H9 (cell line): ENCODE data around the gene PRKACB. TPM values are rescaled to one million over a fixed set of nuclear protein-coding genes. Genes with fewer than 3 reads are reported as not detected.

Source experiments
- DNase-seq: peaks from one replicate; pipeline ENCODE4 v3.0.0-alpha.2; 2017
- H2AFZ ChIP-seq: one replicate; pipeline ENCODE4 v1.6.1; 2013; ENCODE audit warnings: mild to moderate bottlenecking, low read length, control low read depth, moderate library complexity
- H2AK5ac ChIP-seq: 2 replicates; pipeline ENCODE4 v1.6.1; 2013; ENCODE audit warnings: low read length, control low read depth, mixed read lengths; ENCODE audit not compliant: insufficient read length
- H2BK120ac ChIP-seq: one replicate; pipeline ENCODE4 v1.6.1; 2013; ENCODE audit warnings: low read depth, mild to moderate bottlenecking, low read length, control low read depth, inconsistent platforms; ENCODE audit not compliant: poor library complexity, severe bottlenecking
- H2BK12ac ChIP-seq: 2 replicates; pipeline ENCODE4 v1.6.1; 2013; ENCODE audit warnings: low read length, control low read depth, mixed read lengths, low read depth; ENCODE audit not compliant: insufficient read length
- H2BK15ac ChIP-seq: 2 replicates; pipeline ENCODE4 v1.6.1; 2013; ENCODE audit warnings: low read depth, low read length, control low read depth
- H2BK20ac ChIP-seq: one replicate; pipeline ENCODE4 v1.6.1; 2013; ENCODE audit warnings: low read depth, mild to moderate bottlenecking, low read length, control low read depth, inconsistent platforms; ENCODE audit not compliant: poor library complexity, severe bottlenecking
- H2BK5ac ChIP-seq: 2 replicates; pipeline ENCODE4 v1.6.1; 2013; ENCODE audit warnings: low read length, control low read depth, mixed read lengths; ENCODE audit not compliant: insufficient read length
- H3K14ac ChIP-seq: 2 replicates; pipeline ENCODE4 v1.6.1; 2013; ENCODE audit warnings: low read length, control low read depth; ENCODE audit not compliant: insufficient read depth
- H3K18ac ChIP-seq: 2 replicates; pipeline ENCODE4 v1.6.1; 2013; ENCODE audit warnings: low read depth, mild to moderate bottlenecking, mixed read lengths, low read length, control low read depth; ENCODE audit not compliant: insufficient read length
- H3K23ac ChIP-seq: 2 replicates; pipeline ENCODE4 v1.6.1; 2013; ENCODE audit warnings: low read length, control low read depth, mixed read lengths, low read depth; ENCODE audit not compliant: insufficient read length
- H3K23me2 ChIP-seq: 2 replicates; pipeline ENCODE4 v1.6.1; 2013; ENCODE audit warnings: low read depth, mild to moderate bottlenecking, mixed read lengths, low read length, control low read depth; ENCODE audit not compliant: insufficient read length, poor library complexity, severe bottlenecking
- H3K27ac ChIP-seq: 2 replicates; pipeline ENCODE4 v1.5.1; 2013; ENCODE audit warnings: low read length, control low read depth, mixed read lengths, low read depth; ENCODE audit not compliant: insufficient read length
- H3K27me3 ChIP-seq: 2 replicates; pipeline ENCODE4 v1.6.1; 2013; ENCODE audit warnings: low read length, control low read depth, inconsistent platforms; ENCODE audit not compliant: insufficient read depth
- H3K4ac ChIP-seq: 2 replicates; pipeline ENCODE4 v1.6.1; 2013; ENCODE audit warnings: low read depth, mild to moderate bottlenecking, control low read depth, inconsistent platforms, low read length, moderate library complexity
- H3K4me1 ChIP-seq: 2 replicates; pipeline ENCODE4 v1.6.1; 2013; ENCODE audit warnings: low read length, control low read depth, inconsistent platforms; ENCODE audit not compliant: insufficient read depth
- H3K4me2 ChIP-seq: 2 replicates; pipeline ENCODE4 v1.6.1; 2013; ENCODE audit warnings: low read length, control low read depth, mixed read lengths; ENCODE audit not compliant: insufficient read length, insufficient read depth
- H3K56ac ChIP-seq: 2 replicates; pipeline ENCODE4 v1.6.1; 2013; ENCODE audit warnings: low read depth, mild to moderate bottlenecking, mixed read lengths, low read length, control low read depth; ENCODE audit not compliant: insufficient read length
- H3K79me1 ChIP-seq: 2 replicates; pipeline ENCODE4 v1.6.1; 2013; ENCODE audit warnings: low read depth, mild to moderate bottlenecking, moderate library complexity, low read length, control low read depth, inconsistent platforms; ENCODE audit not compliant: insufficient read depth, poor library complexity, severe bottlenecking
- H3K79me2 ChIP-seq: 2 replicates; pipeline ENCODE4 v1.6.1; 2013; ENCODE audit warnings: low read length, control low read depth, inconsistent platforms; ENCODE audit not compliant: insufficient read depth
- H3K9ac ChIP-seq: 2 replicates; pipeline ENCODE4 v1.6.1; 2013; ENCODE audit warnings: low read length, control low read depth, mixed read lengths; ENCODE audit not compliant: insufficient read length; ENCODE audit errors: extremely low read depth
- H3K9me3 ChIP-seq: one replicate; pipeline ENCODE4 v1.6.1; 2013; ENCODE audit warnings: low read depth, low read length, inconsistent platforms; ENCODE audit not compliant: control insufficient read depth
- H3T11ph ChIP-seq: one replicate; pipeline ENCODE4 v1.6.1; 2013; ENCODE audit warnings: mild to moderate bottlenecking, low read length, control low read depth, inconsistent platforms
- H4K20me1 ChIP-seq: one replicate; pipeline ENCODE4 v1.6.1; 2013; ENCODE audit not compliant: control insufficient read depth, insufficient read length, insufficient read depth
- H4K5ac ChIP-seq: 2 replicates; pipeline ENCODE4 v1.6.1; 2013; ENCODE audit warnings: low read depth, mild to moderate bottlenecking, mixed read lengths, low read length, control low read depth; ENCODE audit not compliant: insufficient read length
- H4K8ac ChIP-seq: replicated peaks from 2 replicates; pipeline ENCODE4 v1.6.1; 2013; ENCODE audit warnings: low read length, control low read depth, mixed read lengths, low read depth; ENCODE audit not compliant: insufficient read length
- H4K91ac ChIP-seq: 2 replicates; pipeline ENCODE4 v1.6.1; 2013; ENCODE audit warnings: low read depth, mild to moderate bottlenecking, moderate library complexity, mixed read lengths, low read length, control low read depth; ENCODE audit not compliant: insufficient read length
- H3K27ac Mint-ChIP-seq, 3 experiments: 2 replicates in 2 of 3; 3 replicates in 1 of 3; pipeline ENCODE4 v1.8.0; 2020 to 2021; ENCODE audit warnings: mixed read lengths in 3 of 3, mild to moderate bottlenecking in 1 of 3, moderate library complexity in 1 of 3
- H3K27me3 Mint-ChIP-seq: 2 replicates; pipeline ENCODE4 v1.8.0; 2021; ENCODE audit warnings: low read depth, mild to moderate bottlenecking, moderate library complexity, mixed read lengths
- H3K36me3 Mint-ChIP-seq, 3 experiments: 2 replicates in 2 of 3; 3 replicates in 1 of 3; pipeline ENCODE4 v1.8.0; 2020 to 2021; ENCODE audit warnings: low read depth in 3 of 3, mixed read lengths in 3 of 3; ENCODE audit not compliant: insufficient read depth in 1 of 3
- H3K4me1 Mint-ChIP-seq, 2 experiments: 2 replicates each; pipeline ENCODE4 v1.8.0; 2020; ENCODE audit warnings: mixed read lengths in 2 of 2
- H3K4me3 Mint-ChIP-seq, 2 experiments: 2 replicates in 1 of 2; 3 replicates in 1 of 2; pipeline ENCODE4 v1.8.0; 2020 to 2021; ENCODE audit warnings: mild to moderate bottlenecking in 2 of 2, mixed read lengths in 2 of 2, moderate library complexity in 1 of 2
- H3K9me3 Mint-ChIP-seq, 2 experiments: 2 replicates in 1 of 2; 3 replicates in 1 of 2; pipeline ENCODE4 v1.8.0; 2020; ENCODE audit warnings: mild to moderate bottlenecking in 2 of 2, mixed read lengths in 2 of 2, moderate library complexity in 1 of 2
- WGBS: extraction: QIAGEN DNeasy Blood & Tissue Kit; methylation state at CpG from one replicate; pipeline ENCODE4 v1.1.7; 2013; ENCODE audit warnings: missing lambda C conversion rate, low lambda C conversion rate, mixed read lengths; ENCODE audit not compliant: insufficient read length; ENCODE audit errors: extremely low coverage; 5-methylcytosine and 5-hydroxymethylcytosine counted together
- total RNA-seq: library from RNA; stranded (reverse); gene quantifications from 2 replicates; pipeline ENCODE4 v1.2.1, GENCODE V29; 2021
- TF ChIP-seq, protein P1 (sequence below): fragments of 200-600 bp; sonication (generic); conservative IDR thresholded peaks from 3 replicates; pipeline ENCODE4 v1.8.0; 2021; ENCODE audit warnings: antibody characterized with exemption, mild to moderate bottlenecking

Gene PRKACB
- total RNA-seq, 1 experiment from 2014 or later = 20.7 TPM

DNA sequence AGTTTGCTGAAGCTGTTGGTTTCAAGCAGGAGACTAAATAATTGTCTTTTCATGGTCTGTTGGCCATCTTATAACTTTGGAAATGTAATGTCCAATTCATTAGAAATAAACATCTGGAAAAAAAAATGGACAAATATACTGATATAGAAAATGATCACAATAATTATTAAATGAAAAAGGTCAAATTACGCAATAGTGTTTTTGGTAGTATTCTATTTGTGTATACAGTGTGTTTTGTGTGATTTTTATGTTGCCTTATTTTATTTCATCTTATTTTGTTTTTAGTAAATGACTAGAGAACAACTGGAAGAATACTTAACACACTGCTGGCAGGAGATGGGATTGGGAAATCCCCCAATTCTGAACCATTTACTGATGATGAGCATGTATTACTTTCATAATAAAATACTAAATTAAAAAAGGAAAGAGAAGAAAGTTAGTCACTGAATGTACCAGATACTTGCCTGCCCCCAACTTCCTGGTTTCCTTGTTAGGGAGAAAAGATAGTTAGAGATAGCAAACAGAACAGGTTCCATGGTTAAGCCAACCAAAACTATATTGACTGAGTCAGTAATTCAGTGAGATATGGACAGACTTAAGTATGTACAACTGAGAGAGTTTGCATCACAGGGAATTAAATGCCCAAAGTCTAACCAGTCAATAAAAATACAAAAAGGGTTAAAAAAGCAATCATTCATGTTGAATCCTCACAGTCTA lies 133.4 kb downstream of the PRKACB start:
- Mint-ChIP-seq H3K9me3 (no peaks in the 10 kb centered on the region; a peak in 1 of 5 replicates), H3K27ac (no peak overlapping the region), H3K4me1 (peaks cover 6% of the 10 kb centered on the region in 2 experiments), H3K36me3 (no peaks in the 10 kb centered on the region), H3K4me3 (no peak overlapping the region), H3K27me3 (peaks cover 8% of the 10 kb centered on the region)
- H3K56ac ChIP-seq = no peak overlapping the region
- H3K4me1 ChIP-seq = no peaks in the 10 kb centered on the region
- no peak overlapping the region for H3K4me2 ChIP-seq
- H4K20me1 ChIP-seq = no peaks in the 10 kb centered on the region
- no peak overlapping the region for H4K8ac ChIP-seq
- DNase-seq = no peak
- no peak overlapping the region for H3K14ac ChIP-seq
- H3K9me3 ChIP-seq = no peaks in the 10 kb centered on the region
- no CpG with 5 or more reads among the region's 1 CpG for WGBS
- no peaks in the 10 kb centered on the region for H3K27me3 ChIP-seq
- no peak overlapping the region for H3K9ac ChIP-seq
- H3K23ac ChIP-seq = no peak overlapping the region
- no peak overlapping the region for H3K27ac ChIP-seq
- H3K4ac ChIP-seq = no peak overlapping the region
- no peak overlapping the region for H4K91ac ChIP-seq
- no peak overlapping the region for H3K18ac ChIP-seq
- no peak overlapping the region for H2AFZ ChIP-seq
- no peaks in the 10 kb centered on the region for H3K79me1 ChIP-seq
- H2BK20ac ChIP-seq = no peak overlapping the region
- TF ChIP-seq, protein P1, sequence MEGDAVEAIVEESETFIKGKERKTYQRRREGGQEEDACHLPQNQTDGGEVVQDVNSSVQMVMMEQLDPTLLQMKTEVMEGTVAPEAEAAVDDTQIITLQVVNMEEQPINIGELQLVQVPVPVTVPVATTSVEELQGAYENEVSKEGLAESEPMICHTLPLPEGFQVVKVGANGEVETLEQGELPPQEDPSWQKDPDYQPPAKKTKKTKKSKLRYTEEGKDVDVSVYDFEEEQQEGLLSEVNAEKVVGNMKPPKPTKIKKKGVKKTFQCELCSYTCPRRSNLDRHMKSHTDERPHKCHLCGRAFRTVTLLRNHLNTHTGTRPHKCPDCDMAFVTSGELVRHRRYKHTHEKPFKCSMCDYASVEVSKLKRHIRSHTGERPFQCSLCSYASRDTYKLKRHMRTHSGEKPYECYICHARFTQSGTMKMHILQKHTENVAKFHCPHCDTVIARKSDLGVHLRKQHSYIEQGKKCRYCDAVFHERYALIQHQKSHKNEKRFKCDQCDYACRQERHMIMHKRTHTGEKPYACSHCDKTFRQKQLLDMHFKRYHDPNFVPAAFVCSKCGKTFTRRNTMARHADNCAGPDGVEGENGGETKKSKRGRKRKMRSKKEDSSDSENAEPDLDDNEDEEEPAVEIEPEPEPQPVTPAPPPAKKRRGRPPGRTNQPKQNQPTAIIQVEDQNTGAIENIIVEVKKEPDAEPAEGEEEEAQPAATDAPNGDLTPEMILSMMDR = no peak
- no peak overlapping the region for H2BK120ac ChIP-seq
- H2BK15ac ChIP-seq = no peak overlapping the region
- H2BK12ac ChIP-seq = no peak overlapping the region
- no peak overlapping the region for H2BK5ac ChIP-seq
- H3T11ph ChIP-seq = no peak overlapping the region
- H4K5ac ChIP-seq = no peak overlapping the region
- H3K79me2 ChIP-seq = no peaks in the 10 kb centered on the region
- H2AK5ac ChIP-seq = no peak overlapping the region
- H3K23me2 ChIP-seq = no peaks in the 10 kb centered on the region
